HL-60/S4 treated with retinoic acid at 250 ng/mL for 4 days and 3 days (cell line): ENCODE results near the gene ZNF438.
"Not testable (repeated sequence)": the region's sequence is repeated elsewhere in the genome, so short reads cannot be mapped to it uniquely, and the experiment has no call there.

ENCODE experiments used
- in situ Hi-C: fragments of 300-500 bp; cut with MboI; formaldehyde crosslinking; loops from 2 replicates; pipeline ENCODE4 v1.7.0; 2022; ENCODE audit warnings: low sequenced_read_pairs

The ZNF438 gene

DNA sequence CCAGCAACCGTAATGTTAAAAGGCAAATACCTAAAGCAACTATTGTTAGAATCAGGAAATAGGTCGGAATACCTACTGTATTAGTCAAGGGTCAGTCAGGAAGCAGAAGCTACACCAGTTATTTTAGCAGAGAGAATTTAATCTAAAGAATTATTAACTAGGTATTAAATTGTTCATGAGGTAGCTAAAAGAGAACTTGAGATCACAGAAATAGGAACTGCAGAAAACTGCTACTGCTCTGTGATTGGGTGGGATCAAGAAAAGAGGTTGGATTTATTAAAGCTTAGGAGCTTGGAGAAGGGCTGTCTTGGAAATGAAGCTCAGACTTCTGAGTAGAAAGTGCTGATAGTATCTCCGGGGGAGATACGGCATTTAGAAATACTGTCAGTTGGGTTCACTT lies 20.0 kb upstream of the ZNF438 start:
- in situ Hi-C loops, result no loop called here

DNA sequence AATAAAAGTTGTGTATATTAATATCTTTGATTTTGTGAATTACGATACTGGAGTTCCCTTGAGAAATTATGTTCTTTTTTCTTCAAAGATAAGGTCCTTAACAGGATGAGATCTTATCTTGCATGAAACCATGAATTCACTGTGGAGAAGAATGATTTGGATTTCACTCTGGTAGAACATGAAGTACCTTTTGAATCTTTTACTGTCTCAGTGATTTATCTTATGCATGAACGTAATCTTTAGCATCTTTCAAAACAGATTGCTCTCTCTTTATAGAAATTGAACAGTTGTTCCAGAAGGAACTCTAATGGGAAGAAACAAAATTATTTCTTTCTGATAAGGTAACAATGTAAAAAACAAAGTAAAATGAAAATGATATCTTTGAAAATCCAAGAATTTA lies 11.0 kb upstream of the ZNF438 start:
- in situ Hi-C loops, result no loop called here

DNA sequence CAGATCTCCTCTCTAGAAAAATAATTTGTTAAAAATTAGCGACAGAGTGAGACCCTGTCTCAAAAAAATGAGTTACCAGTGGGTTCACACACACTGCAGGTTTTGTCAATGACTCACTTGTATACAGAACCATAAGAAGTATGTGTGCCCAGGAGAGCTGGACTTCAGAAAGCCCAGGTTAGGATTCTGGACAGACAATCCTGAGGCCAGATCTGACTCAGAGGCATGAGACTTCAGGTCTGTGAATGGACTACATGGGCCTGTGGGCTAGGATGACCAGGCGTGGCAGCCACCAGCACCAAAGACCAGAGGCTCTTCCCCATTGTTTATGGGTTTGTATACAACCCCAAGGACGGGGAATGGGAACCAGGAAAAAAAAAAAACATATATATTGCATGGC lies 9.3 kb upstream of the ZNF438 start:
- in situ Hi-C loops, result no loop called here

- in situ Hi-C loops, result not testable (repeated sequence)
Observed at GRCh38 chr10:31039006-31039405, 7.3 kb upstream of the ZNF438 start.

GRCh38 chr10:31037749-31038148 lies 6.1 kb upstream of the ZNF438 start:
- in situ Hi-C loops, result no loop called here

DNA sequence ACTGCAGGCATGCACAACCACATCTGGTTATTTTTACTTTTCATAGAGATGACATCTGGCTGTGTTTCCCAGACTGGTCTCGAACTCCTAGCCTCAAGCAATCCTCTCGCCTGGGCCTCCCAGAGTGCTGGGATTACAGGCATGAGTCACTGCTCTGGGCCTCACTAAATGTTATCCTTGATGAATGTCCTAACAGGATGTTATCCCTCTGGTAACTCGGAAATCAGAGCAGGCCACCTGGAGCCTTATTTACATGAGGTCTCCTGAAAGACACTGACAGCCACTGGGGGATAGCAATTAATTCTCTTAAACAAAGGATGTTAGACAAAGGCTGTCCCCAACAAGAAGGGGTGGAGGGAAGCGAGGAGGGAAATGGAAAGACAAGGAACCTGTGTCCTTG lies 4.5 kb upstream of the ZNF438 start:
- in situ Hi-C loops, result no loop called here

DNA sequence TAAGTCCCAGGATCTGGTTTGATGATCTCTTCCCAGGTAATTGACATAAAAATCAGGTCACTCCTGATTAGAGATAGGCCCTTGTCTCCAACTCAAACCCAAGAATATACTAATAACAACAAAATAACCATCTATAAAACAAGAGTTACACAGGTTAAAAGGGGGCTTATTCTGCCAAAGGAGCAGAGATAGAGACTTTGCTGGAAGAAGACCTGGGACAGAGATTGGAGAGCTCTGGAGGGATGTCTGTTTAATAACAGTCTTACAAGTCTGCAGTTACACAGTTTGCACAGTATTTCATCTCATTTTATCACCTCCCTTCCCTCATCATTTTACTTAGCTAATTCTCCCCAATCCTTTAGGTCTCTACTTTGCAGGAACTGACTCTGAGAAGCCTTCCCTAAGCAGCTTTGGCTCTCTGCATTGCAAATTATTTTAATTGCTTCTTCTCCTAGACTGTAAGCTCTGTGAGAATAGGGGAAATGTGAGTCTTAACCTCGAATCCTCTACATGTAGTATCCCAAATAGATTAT lies 3.7 kb upstream of the ZNF438 start:
- in situ Hi-C loops, result no loop called here

DNA sequence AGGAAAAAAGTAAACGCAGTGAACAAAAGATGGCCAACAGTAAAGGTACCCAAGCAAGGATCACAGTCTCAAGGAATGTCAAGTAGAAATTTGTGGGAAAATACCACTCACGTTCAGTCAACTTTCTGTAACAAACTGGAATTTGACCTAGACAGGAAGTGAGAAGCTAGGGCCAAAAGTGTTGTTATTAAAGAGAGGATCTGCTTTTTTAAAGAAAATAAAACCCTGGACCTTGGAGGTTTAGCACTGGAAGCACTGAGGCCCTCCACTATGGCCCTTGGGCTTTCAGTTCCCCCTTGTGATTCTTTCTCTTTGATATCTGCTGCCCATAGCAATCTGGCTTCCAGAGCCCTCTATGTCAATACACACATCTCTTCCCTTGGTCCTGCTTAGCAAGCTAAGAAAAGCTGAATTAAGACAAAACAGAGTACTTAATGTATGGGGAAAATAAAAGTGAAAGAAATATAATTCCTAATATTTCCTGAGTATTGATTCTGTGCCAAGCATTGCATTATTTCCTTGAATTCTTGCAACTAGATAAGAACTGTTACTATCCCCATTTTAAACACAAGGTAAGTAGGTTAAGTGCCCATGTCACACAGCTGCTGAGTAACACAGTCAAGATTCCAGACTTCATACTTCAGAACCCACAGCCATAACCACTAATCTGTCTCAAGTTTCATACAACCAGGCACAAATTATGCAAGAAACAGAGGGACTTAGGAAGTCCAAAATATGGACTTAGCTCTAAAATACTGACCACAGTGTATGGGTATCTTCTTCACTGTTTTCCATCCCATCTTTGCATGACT lies 2.6 kb upstream of the ZNF438 start:
- in situ Hi-C loops, result no loop called here

- in situ Hi-C loops, result no loop called here
Observed at GRCh38 chr10:31033147-31033546, 1.5 kb upstream of the ZNF438 start.

GRCh38 chr10:31032258-31033132 lies 830 bp upstream of the ZNF438 start:
- in situ Hi-C loops, result no loop called here

GRCh38 chr10:31031205-31031557 lies 484 bp downstream of the ZNF438 start:
- in situ Hi-C loops, result no loop called here

- in situ Hi-C loops, result no loop called here
Observed at GRCh38 chr10:31030800-31031199, 865 bp downstream of the ZNF438 start.

DNA sequence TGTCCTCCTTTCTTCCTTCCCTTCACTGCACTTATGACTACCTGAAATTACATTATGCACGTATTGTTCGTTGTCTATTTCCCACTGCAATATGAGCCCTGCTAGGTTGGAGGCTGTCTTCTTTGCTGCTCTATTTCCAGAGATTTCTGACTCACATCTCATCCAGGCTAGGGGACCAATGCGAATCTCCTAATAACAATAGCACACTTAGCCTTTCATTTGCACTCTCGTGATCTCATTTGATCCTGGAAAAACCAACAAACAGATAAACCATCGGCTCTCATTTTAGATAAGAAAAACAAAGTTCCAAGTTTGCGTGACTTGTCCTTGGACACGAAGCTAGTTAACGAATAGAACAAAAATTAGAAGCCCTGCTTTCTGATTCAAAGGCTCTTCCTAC lies 1.4 kb downstream of the ZNF438 start:
- in situ Hi-C loops, result no loop called here

DNA sequence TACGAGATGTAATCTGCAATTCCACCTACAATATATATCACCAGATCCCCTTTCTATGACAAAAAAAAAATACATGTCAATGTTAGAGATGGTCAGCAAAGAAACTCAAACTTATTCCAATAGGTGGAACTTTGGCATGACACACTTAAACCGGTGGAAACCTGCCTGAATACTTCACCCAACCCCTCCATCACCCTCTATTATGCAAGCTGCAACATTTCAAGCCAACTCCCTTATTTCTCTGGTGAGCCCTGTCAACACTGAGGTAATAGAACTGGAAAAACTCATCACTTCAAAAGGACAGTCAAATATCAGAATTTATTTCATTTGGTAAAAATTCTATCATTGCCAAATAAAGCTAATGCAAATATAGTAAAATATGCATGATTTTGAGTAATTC lies 3.6 kb downstream of the ZNF438 start:
- in situ Hi-C loops, result no loop called here

DNA sequence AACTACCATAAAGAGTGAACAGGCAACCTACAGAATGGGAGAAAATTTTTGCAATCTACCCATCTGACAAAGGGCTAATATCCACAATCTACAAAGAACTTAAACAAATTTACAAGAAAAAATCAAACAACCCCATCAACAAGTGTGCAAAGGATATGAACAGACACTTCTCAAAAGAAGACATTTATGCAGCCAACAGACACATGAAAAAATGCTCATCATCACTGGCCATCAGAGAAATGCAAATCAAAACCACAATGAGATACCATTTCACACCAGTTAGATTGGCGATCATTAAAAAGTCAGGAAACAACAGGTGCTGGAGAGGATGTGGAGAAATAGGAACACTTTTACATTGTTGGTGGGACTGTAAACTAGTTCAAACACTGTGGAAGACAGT lies 5.4 kb downstream of the ZNF438 start:
- in situ Hi-C loops, result not testable (repeated sequence)

- in situ Hi-C loops, result no loop called here
Observed at GRCh38 chr10:31025142-31025541, 6.5 kb downstream of the ZNF438 start.

- in situ Hi-C loops, result no loop called here
Observed at GRCh38 chr10:31023558-31023957, 8.1 kb downstream of the ZNF438 start.

DNA sequence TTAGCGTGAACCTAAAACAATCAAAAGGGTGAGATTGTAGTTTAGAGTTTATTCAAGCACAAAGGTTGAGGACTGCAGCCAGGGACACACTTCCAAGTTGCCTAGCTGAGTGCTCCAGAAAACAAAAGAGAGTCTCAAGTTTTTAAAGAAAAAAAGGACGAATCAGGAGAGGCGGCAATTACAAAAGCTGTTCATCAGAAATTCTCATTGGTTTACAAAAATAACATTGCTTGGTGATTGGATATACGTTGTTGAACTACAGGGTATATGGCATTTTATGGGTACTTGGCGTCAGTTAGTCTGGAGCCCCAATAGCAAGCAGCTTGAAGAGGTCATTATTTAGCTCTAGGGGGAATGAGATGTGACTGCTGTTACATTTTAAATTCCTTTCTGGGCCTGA lies 11.5 kb downstream of the ZNF438 start:
- in situ Hi-C loops, result no loop called here

- in situ Hi-C loops, result no loop called here
Observed at GRCh38 chr10:31018962-31019361, 12.7 kb downstream of the ZNF438 start.

GRCh38 chr10:31018356-31018750 lies 13.3 kb downstream of the ZNF438 start:
- in situ Hi-C loops, result no loop called here

GRCh38 chr10:31017534-31018355 lies 13.9 kb downstream of the ZNF438 start:
- in situ Hi-C loops, result no loop called here
